GM19372 (cell line): Measurements from ENCODE around the gene PDE4D.

ENCODE experiments used
- ATAC-seq: cut with Tn5 transposase; IDR thresholded peaks from one replicate; pipeline ENCODE4 v1.9.1; 2021; ENCODE audit warnings: mild to moderate bottlenecking, low read depth, moderate library complexity; ENCODE audit not compliant: unreplicated experiment

Gene PDE4D

DNA sequence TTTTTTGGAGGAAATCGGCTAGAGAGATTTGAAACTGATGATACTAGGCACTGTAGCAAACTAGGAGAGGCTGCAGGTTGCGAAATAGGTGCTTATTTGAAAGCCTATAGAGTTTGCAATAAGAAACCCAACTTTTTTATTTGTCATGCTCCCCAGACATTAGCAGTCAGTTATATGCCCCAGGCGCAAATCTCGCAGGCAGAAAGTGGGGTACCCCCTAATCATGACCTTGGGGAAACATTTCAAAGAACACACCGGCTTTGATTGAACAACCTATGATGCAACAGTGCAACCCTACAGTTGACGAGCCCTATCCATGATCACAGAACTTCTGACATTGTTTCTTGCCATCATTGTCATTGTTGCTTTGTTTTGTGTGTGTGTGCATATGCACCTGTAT, 800.2 kb downstream of the PDE4D start:
- ATAC-seq, result no peak

DNA sequence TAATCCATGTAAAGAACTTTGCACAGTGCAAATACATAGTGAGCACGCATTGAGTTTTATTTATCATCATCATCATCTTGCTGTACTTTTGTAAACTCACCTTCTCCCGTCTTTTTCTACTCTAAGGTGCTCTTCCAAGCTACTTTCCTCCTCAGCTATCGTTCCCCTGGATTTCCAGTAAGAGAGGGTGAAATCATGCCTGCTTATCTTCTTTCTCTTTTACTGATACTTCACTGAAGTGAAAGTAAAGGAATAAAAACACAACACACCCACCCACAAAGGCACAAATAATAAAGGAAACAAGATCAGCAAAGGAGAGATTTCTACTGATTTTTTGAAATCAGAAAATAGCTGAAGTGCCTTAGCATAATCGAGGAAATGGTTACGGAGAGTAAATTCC, 800.8 kb downstream of the PDE4D start:
- no peak for ATAC-seq

DNA sequence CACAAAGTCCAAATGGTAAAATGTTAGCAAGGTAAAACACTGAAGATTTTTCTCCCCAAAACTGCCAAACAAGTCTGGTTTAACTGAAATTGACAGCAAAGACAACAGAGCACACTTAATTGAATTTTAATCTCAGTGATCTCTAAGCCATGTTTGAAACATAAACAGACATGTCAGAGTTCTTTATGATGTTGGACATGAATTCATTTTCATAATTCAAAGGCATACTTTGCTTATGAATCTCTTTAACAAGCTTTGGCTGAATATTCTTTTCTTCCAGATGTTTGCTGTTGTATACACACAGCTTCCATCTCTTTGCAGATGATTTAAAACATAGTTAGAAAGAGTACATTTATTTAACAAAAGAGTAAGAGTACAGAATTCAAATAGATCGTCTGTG, 801.6 kb downstream of the PDE4D start:
- no peak for ATAC-seq

DNA sequence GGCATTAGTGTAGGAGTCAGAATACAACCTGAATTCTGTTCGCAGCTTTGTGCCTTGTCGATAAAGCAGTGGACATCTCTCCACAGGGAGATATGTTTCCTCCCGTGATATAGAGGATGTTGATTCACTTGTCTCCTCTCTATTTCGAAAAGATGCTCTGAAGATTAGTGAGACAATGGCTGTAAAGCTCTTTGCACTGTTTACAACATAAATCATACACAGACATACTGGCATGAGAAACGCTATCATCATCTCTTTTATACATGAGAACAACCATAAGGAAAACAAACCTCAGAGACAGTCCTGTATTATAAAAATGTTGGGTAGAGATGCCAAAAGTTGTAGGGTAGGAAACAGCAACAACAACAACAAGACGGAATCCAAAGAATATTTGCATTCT, 803.2 kb downstream of the PDE4D start:
- no peak for ATAC-seq

DNA sequence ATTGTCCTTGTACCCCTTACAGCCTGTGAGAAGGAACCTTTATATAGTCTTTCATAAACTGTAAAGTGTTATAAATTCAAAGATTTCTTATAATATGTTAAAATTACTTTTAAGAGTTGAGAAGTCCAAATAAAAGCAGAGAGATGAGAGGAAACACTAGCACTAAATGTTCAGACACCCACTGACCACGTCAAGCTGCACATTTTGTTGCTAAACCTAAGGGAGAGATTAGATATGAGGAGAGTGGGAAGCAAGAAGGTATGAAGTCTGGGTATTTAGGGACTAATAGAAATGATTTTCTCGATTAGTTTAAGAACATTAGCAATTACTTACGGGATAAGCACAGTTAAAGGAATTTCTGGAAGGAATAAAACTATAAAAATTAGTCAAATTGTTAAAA, 803.8 kb downstream of the PDE4D start:
- no peak for ATAC-seq

DNA sequence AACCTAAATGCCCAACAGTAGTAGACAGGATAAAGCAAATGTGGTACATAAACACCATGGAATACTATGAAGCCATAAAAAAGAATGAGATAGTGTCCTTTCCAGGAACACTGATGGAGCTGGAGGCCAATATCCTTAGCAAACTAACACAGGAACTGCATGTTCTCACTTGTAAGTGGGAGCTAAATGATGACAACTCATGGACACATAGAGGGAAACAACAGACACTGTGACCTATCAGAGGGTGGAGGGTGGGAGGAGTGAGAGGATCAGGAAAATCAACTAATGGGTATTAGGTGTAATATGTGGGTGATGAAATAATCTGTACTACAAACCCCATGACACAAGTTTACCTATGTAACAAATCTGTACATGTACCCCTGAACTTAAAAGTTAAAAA, 805.0 kb downstream of the PDE4D start:
- ATAC-seq, result no peak

DNA sequence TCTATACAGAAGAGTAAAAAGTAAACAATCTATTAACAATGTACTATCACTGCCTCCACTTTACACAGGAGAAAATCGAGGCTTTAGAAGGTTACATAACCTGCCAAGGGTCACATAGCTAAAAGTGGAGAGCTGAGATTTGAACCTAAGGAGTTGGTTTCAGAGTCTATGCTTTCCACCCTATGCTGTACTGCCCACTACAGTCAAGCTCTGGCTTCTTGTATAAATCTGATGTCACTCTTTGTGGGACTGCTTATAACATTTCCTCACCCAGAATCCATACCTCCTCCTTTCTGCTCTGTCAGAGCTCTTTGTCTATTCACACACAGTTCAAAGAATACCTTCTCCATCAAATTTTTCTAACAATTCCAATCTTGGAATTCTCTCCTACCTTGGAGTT, 807.5 kb downstream of the PDE4D start:
- ATAC-seq, result no peak

DNA sequence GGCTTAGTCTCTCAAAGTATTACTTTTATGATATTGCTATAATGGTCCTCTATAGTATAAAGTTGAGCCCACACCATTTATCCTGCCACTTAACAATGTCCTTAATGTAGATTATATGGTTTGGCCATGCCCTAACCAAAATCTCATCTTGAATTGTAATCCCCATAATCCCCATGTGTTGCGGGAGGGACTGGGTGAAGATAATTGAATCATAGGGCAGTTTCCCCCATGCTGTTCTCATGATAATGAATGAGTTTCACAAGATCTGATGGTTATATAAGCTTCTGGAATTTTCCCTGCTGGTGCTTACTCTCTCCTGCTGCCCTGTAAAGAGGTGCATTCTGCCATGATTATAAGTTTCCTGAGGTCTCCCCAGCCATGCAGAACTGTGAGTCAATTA, 811.8 kb downstream of the PDE4D start:
- no peak for ATAC-seq

DNA sequence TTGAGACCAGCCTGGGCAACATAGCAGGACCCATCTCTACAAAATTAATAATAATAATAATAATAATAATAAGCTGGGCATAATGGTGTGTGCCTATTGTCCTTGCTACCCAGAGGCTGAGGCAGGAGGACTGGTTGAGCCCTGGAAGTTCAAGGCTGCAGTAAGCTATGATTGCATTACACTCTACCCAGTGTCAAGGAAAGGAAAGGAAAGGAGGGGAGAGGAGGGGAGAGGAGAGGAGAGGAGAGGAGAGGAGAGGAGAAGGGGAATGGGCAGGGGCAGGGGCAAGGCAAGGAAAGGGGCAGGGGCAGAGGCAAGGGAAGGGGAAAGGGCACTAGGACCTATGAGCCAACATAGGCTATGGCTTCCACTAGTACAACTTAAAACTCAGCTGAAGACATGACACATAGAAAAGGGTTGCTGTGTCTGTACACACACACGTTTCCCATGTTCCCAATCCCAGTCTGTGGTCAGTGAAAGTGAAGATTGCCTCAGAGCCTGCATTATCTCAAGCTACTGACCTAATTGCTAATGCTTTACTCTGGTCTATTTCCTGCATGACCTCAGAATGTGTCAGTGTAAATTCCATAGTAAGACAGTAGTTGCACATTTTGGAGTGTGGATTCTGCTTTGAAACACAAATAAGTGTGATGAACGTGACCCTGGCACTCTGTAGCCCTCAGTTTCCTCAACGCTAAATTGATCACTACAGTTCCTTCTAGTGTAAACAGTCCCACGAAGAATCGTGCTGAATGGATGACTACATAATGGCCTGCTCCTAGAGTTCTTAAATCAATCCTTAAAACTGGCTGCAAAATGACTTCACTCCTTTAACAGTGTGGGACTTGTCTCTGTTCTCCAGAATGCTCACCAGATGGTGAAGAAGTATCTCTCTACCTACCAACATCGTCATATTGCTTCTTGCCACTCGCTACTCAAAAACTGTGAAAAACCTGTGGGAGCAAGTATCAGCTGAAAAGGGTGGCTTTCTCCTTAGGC, 813.6 kb downstream of the PDE4D start:
- no peak for ATAC-seq

DNA sequence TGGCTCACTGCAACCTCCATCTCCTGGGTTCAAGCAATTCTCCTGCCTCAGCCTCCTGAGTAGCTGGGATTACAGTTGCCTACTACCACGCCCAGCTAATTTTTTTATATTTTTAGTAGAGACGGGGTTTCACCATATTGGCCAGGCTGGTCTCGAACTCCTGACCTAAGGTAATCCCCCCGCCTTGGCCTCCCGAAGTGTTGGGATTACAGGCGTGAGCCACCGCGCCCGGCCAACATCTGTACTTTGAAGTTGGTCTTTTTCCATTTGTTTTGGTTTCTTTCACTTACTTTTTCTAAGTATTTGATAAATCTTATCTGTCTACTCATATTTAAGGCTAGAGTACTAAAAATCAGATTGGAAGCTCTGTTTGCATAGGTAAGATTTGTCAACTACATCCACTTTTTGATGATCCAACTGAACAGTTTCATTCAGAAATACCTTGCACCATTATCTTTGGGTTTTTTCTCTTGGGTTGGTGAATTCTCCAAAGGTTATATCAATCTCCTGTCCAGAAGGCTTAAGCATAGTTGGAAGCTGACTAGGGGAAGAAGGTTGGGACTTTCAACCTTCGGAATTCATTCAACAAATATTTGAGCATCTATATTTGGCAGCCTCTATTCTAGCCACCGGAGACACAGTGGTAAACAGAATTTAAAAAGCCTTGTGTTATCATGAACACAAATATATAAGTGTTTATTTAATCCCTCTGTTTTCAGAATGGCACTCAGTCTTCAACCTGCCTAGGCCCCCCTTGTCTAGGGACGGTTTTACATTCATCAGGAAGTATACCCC, 821.6 kb downstream of the PDE4D start:
- no peak for ATAC-seq

DNA sequence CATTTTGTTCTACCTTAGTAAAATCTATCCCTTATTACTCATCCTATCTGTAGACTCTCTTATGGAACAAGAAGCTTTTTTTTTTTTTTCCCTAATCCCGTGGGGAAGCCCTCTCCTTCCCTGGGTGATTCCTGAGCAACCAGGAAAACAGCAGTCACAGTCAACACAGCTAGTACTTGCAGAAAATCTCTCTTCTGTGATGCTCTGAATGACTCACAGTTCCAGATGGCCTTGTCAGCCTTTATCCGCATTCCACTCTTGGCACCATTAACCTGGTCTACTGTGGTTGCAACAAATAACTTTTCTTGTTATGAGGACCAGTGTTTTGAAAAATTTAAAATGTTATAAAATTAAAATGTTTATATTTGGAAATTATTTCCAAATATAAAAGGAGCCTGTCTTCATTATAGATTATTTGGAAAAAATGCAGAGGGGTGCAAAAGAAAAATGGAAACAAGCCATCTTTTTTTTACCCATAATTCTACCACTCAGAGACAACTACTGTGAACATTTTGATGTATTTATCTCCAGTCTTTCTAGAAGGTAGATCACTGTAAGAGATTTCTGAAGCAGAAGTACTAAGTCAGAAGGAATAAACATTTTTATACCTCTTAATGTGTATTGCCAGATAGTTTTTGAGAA, 824.0 kb downstream of the PDE4D start:
- no peak for ATAC-seq

DNA sequence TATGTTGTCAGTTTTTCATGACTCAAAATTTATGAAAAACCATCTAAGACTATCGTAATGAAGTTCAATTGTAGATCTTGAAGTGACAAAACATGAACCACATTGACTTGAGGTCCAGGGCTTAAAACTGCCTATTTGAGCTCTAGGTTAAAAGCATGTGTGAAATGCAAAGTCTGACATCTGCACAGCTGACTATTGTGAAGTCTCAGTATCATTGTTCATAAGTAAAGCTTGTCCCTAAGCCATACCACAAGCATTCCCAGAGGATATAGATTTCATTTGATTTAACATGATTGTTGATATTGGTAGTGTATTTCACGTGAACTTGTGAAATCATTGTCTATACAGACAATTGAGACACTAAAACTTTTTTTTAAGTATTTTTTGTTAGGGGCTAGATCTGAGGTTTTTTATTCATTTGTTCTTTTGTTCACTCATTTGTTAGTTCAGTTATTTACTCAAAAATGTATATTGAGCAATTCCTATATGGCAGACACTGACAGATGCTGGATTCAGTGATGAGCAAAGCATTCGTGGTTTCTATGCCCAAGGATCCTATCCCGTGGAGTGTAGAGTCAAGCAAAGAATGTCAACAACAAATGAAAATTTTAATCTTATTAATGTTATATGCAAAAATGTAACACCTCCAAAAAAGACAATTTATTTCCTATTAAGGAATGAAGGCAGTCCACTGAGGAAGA, 825.4 kb downstream of the PDE4D start:
- ATAC-seq, result no peak

DNA sequence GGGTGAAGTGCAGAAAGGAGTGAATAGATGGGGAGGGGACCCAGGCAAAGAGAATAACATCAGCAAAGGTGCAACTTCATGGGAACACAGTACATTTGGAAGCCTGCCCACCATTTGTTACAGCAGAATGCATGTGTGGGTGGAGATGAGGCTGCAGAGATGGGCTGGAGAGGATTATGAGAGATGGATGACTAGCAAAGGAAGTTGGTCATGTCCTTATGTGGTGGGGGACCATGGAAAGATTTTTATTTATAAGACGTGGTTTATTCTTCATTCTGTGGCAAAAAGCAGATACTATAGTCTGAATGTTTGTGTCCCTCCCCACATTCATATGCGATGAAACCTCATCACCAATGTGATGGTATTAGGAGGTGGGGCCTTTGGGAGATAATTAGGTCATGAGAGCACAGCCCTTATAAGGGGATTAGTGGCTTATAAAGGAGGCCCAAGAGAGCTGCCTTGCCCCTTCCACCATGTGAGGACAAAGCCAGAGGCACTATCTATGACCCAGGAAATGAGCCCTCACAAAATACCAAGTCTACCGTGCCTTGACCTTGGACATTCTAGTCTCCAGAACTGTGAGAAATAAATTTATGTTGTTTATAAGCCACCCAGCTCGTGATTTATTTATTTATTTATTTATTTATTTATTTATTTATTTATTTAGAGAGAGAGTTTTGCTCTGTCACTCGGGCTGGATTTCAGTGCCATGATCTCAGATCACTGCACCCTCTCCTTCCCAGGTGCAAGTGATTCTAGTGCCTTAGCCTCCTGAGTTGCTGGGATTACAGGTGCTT, 827.0 kb downstream of the PDE4D start:
- ATAC-seq, result no peak

DNA sequence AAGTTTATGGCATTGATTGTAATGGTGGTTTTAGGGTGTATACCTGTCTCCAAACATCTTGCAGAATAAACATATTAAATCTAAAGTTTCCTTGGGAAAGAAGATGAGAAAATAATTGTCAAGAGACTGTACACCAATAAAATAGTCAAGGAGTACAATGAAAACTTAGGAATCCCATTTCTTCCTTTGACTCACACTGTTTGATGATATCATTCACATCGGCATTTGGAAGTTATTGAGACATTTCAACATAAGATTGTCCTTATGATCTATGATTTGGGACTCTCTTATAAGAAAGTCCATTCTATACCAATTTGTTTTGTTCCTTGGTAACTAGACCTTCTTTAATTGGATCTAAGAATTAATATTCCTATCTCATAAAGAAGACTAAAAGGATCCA, 828.0 kb downstream of the PDE4D start:
- no peak for ATAC-seq

DNA sequence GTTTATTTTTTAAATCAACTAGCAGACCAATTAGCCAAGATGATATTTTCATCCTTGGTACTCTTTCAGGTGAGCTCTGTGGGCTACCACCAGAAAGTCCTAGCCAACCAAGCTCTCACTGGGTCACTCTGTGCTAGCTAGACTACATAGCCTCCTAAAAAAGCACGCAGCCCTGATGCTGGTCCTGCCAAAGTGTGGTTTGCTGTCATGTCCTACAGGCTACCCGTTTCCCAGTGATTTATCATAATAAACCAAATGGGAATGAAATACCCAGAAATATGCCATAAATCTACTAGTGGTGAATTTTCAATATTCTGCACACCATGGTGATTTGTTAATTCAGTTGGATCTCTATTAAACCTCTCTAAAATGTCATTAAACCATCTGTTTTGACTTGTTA, 829.2 kb downstream of the PDE4D start:
- no peak for ATAC-seq

DNA sequence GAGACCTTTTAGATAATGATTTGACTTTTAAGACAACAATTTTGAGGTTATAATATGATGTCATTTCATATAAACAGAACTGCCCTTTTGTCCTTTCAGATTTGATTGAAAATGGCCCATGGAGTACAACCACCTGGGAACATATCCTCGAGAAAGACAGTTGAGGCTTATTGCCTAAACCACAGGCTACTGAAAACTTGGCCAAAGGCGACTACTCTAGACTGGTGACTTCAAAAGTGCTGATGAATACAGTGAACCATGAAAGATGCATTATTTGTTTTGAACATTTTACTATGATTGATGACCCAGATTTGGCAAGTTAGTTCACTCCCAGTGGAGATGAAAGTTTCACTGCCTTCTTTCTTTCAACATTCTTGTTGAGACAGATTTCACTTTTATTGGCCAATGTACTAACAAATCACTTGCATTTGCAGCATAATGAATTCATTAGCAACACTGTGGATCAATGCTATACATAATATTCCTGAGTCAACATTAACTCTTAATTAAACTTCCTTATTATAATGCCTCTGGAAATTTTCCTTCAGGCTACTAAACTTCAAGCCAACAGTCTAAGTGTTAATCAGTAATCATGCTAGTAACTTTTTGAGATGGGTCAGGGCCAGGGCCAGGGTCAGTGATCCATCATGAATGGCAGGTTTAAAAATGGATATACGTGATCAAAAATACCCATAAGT, 830.4 kb downstream of the PDE4D start:
- no peak for ATAC-seq

DNA sequence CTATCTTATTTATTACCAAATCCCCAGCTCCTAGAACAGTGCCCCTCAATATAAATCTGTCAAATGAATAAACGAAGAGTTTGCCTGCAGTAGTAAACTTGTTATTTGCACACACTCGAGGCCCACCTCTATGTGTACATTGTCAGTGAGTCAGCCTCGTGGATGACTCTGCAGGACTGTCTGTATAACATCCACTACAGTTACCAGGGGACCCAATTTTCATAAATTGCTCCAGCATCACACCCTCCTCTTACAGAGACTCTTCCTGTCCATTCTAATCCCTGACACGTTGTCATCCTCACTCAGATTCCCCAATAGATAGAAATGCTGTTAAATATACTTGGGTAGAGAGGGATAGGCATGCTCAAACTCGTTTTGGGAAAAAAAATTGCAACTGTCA, 832.1 kb downstream of the PDE4D start:
- ATAC-seq, result no peak

DNA sequence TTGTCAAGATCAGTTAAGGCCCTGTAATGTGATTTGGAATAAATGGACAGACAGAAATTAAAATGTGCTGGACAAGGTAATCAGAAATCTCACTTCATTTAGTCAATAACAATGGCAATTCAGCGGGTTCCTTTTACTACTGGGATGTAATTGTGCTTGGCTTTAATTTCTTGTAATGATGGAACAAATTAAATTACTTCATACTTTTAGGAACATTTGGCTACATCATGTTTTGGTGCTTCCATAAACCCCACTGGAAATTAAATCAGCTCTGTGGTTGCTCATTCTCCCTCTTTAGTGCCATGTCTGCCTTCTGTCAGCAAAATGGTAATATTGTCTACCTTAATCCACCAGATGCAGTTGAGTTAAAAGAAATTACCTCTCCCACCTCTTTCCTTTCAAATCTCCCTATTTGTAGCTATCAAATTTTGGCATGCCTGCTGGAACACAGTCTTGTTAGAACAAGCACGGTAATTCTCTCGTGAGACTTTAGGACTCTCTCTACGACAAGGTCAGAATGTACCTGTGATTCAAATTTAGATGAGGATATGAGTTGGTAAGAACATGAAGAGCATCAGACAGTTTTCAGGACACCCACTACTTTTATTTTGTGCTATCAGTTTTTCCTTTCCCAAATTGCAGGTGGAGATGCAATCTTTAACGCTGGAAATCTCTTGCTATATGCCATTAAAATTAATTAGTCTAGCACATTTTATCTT, 834.4 kb downstream of the PDE4D start:
- ATAC-seq, result no peak

DNA sequence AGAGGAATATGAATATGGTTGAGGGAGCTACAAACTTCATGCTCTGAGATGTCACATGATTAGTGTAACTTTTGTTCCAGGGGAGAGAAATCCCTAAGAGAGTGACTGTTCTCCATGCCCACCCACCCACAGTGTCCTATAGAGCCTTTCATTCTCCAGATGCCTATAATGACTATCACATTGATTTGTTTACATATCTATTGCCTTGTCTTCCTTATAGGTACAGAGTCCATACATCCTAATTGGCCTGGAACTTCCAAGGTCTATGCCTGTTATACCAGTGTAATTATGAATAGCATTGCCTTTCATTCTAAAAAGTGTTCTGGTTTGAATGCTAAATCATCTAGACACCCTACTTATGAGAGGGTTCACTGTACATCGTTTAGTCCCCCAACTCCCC, 835.3 kb downstream of the PDE4D start:
- ATAC-seq, result no peak
